ENCODE results near the gene CYSTM1. TPM values are rescaled to one million over a fixed set of nuclear protein-coding genes. Genes with fewer than 3 reads are reported as not detected.

CYSTM1 gene
- total and polyA plus RNA-seq, 4 donors: 8.1 to 45.7 (median 23.4) TPM

DNA sequence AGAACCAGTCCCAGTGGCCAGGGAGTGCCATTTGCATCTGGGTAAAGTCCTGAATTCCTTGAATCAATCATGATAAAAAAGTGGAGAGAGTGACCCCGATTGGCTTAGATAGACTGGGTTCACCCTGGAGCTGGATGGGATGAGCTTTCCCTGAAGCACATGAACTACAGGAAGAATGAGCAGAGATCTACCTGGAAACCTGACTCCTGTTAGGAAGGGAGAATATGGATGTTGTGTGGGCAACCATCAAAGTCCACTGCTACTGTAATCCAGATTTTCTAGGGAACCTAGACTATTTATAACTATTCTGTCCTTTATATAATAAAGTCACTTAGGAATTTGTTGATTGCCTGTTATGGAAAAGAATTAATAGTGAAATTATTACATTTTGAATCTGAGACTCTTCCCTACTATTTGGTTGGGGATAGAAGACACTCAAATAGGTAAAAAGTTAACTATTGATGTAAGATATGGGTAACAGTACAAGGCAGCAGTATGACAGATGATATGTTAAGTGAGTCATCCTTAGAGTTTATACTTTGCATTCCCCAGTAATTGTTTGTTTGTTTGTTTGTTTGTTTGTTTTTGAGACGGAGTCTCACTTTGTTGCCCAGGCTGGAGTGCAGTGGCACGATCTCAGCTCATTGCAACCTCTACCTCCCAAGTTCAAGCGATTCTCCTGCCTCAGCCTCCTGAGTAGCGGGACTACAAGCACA, 17.9 kb downstream of the CYSTM1 start (continued):
- TF ChIP-seq, protein P1, sequence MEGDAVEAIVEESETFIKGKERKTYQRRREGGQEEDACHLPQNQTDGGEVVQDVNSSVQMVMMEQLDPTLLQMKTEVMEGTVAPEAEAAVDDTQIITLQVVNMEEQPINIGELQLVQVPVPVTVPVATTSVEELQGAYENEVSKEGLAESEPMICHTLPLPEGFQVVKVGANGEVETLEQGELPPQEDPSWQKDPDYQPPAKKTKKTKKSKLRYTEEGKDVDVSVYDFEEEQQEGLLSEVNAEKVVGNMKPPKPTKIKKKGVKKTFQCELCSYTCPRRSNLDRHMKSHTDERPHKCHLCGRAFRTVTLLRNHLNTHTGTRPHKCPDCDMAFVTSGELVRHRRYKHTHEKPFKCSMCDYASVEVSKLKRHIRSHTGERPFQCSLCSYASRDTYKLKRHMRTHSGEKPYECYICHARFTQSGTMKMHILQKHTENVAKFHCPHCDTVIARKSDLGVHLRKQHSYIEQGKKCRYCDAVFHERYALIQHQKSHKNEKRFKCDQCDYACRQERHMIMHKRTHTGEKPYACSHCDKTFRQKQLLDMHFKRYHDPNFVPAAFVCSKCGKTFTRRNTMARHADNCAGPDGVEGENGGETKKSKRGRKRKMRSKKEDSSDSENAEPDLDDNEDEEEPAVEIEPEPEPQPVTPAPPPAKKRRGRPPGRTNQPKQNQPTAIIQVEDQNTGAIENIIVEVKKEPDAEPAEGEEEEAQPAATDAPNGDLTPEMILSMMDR (IDR thresholded peaks at IDR 0.05; ENCODE audit: low read depth, low read length, missing input control): no peak
- TF ChIP-seq YY1 (IDR thresholded peaks at IDR 0.05) (no peak), RAD21 (IDR thresholded peaks at IDR 0.05) (no peak), GABPA (IDR thresholded peaks at IDR 0.05 in 1 of 2, conservative IDR thresholded peaks at IDR 0.05 in 1 of 2) (no peak), RXRA (IDR thresholded peaks at IDR 0.05) (no peak)

DNA sequence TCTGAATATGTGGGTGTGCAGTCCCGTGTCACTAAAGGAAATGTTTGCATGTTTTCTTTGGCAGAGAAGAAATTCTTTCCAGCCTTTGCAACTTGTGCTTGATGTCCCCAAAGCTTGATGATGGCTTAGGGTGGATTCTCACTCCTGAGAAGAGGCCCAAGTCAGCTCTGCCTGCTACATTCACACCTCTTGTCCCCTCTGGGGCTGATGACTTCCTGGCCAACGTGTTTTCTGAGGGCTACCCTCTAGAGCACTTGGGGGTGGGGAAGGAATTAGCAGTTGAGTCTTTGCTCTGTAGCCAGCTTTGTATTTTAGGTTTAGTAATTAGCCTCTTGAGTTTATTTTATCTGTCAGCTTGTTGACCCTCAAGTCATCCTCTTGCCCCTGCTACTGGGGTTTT, 19.7 kb downstream of the CYSTM1 start:
- Histone ChIP-seq H3K9me3 (ENCODE audit: control insufficient read depth in 4 of 4, low read length in 3 of 4) (no peaks in the 10 kb centered on the region), H3K9ac (ENCODE audit: low read depth in 1 of 2, low read length in 2 of 2) (no peak overlapping the region), H3K4me3 (ENCODE audit: low read depth in 1 of 3, low read length in 3 of 3) (no peak overlapping the region), H3K27me3 (ENCODE audit: control insufficient read depth in 4 of 4, insufficient read depth in 4 of 4, low read length in 3 of 4) (no peaks in the 10 kb centered on the region), H3K27ac (ENCODE audit: low read depth in 1 of 2, low read length in 2 of 2) (no peak overlapping the region), H3K4me1 (ENCODE audit: control insufficient read depth in 4 of 4, insufficient read depth in 4 of 4, low read length in 3 of 4) (peaks cover 3 to 29% (median 12%) of the 10 kb centered on the region in 4 donors), H3K36me3 (ENCODE audit: control insufficient read depth in 4 of 4, insufficient read depth in 3 of 4, low read depth in 1 of 4, low read length in 3 of 4) (peaks cover 0 to 6% (median 0%) of the 10 kb centered on the region in 4 donors)
- TF ChIP-seq RXRA (IDR thresholded peaks at IDR 0.05) (no peak), TAF1 (conservative IDR thresholded peaks at IDR 0.05) (no peak), SP1 (IDR thresholded peaks at IDR 0.05) (no peak)
- TF ChIP-seq, protein P1 (IDR thresholded peaks at IDR 0.05; ENCODE audit: low read depth, low read length, missing input control): no peak
- TF ChIP-seq, protein P2, sequence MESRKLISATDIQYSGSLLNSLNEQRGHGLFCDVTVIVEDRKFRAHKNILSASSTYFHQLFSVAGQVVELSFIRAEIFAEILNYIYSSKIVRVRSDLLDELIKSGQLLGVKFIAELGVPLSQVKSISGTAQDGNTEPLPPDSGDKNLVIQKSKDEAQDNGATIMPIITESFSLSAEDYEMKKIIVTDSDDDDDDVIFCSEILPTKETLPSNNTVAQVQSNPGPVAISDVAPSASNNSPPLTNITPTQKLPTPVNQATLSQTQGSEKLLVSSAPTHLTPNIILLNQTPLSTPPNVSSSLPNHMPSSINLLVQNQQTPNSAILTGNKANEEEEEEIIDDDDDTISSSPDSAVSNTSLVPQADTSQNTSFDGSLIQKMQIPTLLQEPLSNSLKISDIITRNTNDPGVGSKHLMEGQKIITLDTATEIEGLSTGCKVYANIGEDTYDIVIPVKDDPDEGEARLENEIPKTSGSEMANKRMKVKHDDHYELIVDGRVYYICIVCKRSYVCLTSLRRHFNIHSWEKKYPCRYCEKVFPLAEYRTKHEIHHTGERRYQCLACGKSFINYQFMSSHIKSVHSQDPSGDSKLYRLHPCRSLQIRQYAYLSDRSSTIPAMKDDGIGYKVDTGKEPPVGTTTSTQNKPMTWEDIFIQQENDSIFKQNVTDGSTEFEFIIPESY (IDR thresholded peaks at IDR 0.05): no peak
- TF ChIP-seq, protein P3, sequence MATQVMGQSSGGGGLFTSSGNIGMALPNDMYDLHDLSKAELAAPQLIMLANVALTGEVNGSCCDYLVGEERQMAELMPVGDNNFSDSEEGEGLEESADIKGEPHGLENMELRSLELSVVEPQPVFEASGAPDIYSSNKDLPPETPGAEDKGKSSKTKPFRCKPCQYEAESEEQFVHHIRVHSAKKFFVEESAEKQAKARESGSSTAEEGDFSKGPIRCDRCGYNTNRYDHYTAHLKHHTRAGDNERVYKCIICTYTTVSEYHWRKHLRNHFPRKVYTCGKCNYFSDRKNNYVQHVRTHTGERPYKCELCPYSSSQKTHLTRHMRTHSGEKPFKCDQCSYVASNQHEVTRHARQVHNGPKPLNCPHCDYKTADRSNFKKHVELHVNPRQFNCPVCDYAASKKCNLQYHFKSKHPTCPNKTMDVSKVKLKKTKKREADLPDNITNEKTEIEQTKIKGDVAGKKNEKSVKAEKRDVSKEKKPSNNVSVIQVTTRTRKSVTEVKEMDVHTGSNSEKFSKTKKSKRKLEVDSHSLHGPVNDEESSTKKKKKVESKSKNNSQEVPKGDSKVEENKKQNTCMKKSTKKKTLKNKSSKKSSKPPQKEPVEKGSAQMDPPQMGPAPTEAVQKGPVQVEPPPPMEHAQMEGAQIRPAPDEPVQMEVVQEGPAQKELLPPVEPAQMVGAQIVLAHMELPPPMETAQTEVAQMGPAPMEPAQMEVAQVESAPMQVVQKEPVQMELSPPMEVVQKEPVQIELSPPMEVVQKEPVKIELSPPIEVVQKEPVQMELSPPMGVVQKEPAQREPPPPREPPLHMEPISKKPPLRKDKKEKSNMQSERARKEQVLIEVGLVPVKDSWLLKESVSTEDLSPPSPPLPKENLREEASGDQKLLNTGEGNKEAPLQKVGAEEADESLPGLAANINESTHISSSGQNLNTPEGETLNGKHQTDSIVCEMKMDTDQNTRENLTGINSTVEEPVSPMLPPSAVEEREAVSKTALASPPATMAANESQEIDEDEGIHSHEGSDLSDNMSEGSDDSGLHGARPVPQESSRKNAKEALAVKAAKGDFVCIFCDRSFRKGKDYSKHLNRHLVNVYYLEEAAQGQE (IDR thresholded peaks at IDR 0.05): no peak
- DNase-seq (ENCODE audit: low spot score): no peak
- WGBS: 72% methylated on average over 2 of the region's 2 CpGs
